ENCODE measurements around the gene NEXN.

NEXN gene

DNA sequence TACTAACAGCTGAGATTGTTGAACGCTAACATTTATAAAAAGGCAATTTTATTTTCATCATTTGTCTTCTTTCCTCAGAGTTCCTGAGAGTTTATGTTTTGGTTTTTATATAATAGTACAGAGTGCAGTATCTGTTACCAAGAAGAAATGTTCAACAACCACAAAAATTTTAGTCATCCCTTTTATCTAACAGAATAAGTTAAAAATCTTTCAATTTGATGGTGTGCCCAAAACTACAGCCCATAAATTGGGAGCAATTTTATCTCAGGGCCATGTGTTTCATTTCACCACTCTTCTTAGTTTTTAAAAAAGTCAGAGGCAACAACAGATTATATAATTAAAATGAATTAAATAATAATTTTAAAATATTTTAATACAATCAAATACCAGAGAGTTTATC lies 37.1 kb downstream of the NEXN start:
- ATAC-seq, result peak; percentile 92
- no peak for TF ChIP-seq TOX (CRISPR knock-in tag; IDR thresholded peaks at IDR 0.05; ENCODE audit: borderline replicate concordance)
- peak; percentile 64; the same call in 1 of the 2 replicates for TF ChIP-seq TCF4 (CRISPR knock-in tag; IDR thresholded peaks at IDR 0.05; ENCODE audit: borderline replicate concordance)
- TF ChIP-seq ISL1 (CRISPR knock-in tag; IDR thresholded peaks at IDR 0.05), result peak; percentile 89

DNA sequence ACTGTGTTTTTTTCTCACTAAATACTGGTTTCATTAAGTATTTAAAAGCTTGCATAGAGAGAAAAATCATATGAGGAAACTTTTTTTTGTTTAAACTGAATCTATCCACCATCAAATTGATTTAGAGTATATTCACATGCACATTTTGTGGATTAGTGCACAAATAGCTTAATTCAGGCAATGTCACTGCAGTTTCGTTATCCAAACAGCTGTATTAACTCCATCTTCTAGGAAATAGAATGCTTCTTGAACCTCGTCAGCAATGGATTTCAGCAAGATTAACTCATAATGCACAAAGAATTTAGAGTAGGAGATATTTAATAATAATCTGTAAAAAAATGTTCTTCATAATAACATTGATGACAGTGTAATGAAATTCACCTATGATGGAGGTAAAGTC lies 37.5 kb downstream of the NEXN start:
- TF ChIP-seq ZFP3 (CRISPR knock-in tag; IDR thresholded peaks at IDR 0.05) (no peak), ESRRG (CRISPR knock-in tag; IDR thresholded peaks at IDR 0.05) (no peak), ISL1 (CRISPR knock-in tag; IDR thresholded peaks at IDR 0.05) (no peak), TCF4 (CRISPR knock-in tag; IDR thresholded peaks at IDR 0.05; ENCODE audit: borderline replicate concordance) (no peak), ZC3H10 (CRISPR knock-in tag; IDR thresholded peaks at IDR 0.05) (no peak), ZNF565 (CRISPR knock-in tag; conservative IDR thresholded peaks at IDR 0.05; ENCODE audit: low read depth) (no peak), ZNF8 (CRISPR knock-in tag; IDR thresholded peaks at IDR 0.05) (no peak), ZFP30 (CRISPR knock-in tag; IDR thresholded peaks at IDR 0.05) (no peak), OSR1 (CRISPR knock-in tag; IDR thresholded peaks at IDR 0.05) (no peak), ARNTL (CRISPR knock-in tag; IDR thresholded peaks at IDR 0.05; ENCODE audit: borderline replicate concordance, low read depth) (no peak), TOX (CRISPR knock-in tag; IDR thresholded peaks at IDR 0.05; ENCODE audit: borderline replicate concordance) (no peak), PPARA (CRISPR knock-in tag; IDR thresholded peaks at IDR 0.05; ENCODE audit: borderline replicate concordance) (no peak)
- TF ChIP-seq, protein P1, sequence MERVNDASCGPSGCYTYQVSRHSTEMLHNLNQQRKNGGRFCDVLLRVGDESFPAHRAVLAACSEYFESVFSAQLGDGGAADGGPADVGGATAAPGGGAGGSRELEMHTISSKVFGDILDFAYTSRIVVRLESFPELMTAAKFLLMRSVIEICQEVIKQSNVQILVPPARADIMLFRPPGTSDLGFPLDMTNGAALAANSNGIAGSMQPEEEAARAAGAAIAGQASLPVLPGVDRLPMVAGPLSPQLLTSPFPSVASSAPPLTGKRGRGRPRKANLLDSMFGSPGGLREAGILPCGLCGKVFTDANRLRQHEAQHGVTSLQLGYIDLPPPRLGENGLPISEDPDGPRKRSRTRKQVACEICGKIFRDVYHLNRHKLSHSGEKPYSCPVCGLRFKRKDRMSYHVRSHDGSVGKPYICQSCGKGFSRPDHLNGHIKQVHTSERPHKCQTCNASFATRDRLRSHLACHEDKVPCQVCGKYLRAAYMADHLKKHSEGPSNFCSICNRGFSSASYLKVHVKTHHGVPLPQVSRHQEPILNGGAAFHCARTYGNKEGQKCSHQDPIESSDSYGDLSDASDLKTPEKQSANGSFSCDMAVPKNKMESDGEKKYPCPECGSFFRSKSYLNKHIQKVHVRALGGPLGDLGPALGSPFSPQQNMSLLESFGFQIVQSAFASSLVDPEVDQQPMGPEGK (CRISPR knock-in tag; IDR thresholded peaks at IDR 0.05; ENCODE audit: borderline replicate concordance), result no peak
- TF ChIP-seq, protein P2, sequence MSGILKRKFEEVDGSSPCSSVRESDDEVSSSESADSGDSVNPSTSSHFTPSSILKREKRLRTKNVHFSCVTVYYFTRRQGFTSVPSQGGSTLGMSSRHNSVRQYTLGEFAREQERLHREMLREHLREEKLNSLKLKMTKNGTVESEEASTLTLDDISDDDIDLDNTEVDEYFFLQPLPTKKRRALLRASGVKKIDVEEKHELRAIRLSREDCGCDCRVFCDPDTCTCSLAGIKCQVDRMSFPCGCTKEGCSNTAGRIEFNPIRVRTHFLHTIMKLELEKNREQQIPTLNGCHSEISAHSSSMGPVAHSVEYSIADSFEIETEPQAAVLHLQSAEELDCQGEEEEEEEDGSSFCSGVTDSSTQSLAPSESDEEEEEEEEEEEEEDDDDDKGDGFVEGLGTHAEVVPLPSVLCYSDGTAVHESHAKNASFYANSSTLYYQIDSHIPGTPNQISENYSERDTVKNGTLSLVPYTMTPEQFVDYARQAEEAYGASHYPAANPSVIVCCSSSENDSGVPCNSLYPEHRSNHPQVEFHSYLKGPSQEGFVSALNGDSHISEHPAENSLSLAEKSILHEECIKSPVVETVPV (CRISPR knock-in tag; IDR thresholded peaks at IDR 0.05), result no peak
- TF ChIP-seq, protein P3, sequence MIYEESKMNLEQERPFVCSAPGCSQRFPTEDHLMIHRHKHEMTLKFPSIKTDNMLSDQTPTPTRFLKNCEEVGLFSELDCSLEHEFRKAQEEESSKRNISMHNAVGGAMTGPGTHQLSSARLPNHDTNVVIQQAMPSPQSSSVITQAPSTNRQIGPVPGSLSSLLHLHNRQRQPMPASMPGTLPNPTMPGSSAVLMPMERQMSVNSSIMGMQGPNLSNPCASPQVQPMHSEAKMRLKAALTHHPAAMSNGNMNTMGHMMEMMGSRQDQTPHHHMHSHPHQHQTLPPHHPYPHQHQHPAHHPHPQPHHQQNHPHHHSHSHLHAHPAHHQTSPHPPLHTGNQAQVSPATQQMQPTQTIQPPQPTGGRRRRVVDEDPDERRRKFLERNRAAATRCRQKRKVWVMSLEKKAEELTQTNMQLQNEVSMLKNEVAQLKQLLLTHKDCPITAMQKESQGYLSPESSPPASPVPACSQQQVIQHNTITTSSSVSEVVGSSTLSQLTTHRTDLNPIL (CRISPR knock-in tag; IDR thresholded peaks at IDR 0.05; ENCODE audit: low read depth), result no peak
- ATAC-seq, result no peak; the same call in 2 of the 3 replicates

DNA sequence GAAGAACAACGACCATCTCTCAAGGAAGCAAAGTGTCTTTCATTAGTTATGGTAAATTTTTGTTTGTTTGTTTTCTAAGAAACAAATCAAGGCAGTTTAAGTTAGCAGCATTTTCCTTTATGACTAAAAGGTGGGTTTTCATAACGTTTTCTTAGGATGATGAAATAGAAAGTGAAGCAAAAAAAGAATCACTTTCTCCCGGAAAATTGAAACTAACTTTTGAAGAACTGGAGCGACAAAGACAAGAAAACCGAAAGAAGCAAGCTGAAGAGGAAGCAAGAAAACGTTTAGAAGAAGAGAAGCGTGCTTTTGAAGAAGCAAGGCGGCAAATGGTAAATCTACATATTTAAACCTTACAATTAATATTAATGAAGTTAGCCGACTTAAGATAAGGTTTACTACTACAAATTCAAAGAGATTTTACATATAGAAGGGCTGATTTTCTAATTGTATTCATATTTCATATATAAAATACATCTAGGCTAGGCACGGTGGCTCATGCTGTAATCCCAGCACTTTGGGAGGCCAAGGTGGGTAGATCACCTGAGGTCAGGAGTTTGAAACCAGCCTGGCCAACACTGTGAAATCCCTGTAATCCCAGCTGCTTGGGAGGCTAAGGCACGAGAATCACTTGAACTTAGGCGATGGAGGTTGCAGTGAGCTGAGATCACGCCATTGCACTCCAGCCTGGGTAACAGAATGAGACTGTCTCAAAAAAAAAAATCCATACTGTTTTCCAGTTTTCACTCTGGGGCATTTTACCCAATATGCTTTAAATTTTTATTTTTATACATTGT lies 38.3 kb downstream of the NEXN start:
- no peak for ATAC-seq
- TF ChIP-seq, protein P2 (CRISPR knock-in tag; IDR thresholded peaks at IDR 0.05), result no peak
- TF ChIP-seq ZNF8 (CRISPR knock-in tag; IDR thresholded peaks at IDR 0.05) (no peak), ZNF565 (CRISPR knock-in tag; conservative IDR thresholded peaks at IDR 0.05; ENCODE audit: low read depth) (no peak), ZC3H10 (CRISPR knock-in tag; IDR thresholded peaks at IDR 0.05) (no peak), OSR1 (CRISPR knock-in tag; IDR thresholded peaks at IDR 0.05) (no peak), GLIS3 (CRISPR knock-in tag; IDR thresholded peaks at IDR 0.05) (no peak), ZFP30 (CRISPR knock-in tag; IDR thresholded peaks at IDR 0.05) (no peak), ARNTL (CRISPR knock-in tag; IDR thresholded peaks at IDR 0.05; ENCODE audit: borderline replicate concordance, low read depth) (no peak), TOX (CRISPR knock-in tag; IDR thresholded peaks at IDR 0.05; ENCODE audit: borderline replicate concordance) (no peak), ISL1 (CRISPR knock-in tag; IDR thresholded peaks at IDR 0.05) (no peak), TCF4 (CRISPR knock-in tag; IDR thresholded peaks at IDR 0.05; ENCODE audit: borderline replicate concordance) (no peak), ZFP3 (CRISPR knock-in tag; IDR thresholded peaks at IDR 0.05) (no peak), CSDC2 (CRISPR knock-in tag; IDR thresholded peaks at IDR 0.05) (no peak), SNAI2 (CRISPR knock-in tag; IDR thresholded peaks at IDR 0.05) (no peak), PPARA (CRISPR knock-in tag; IDR thresholded peaks at IDR 0.05; ENCODE audit: borderline replicate concordance) (no peak), RARB (CRISPR knock-in tag; IDR thresholded peaks at IDR 0.05) (no peak), ZNF70 (CRISPR knock-in tag; IDR thresholded peaks at IDR 0.05) (no peak), ESRRG (CRISPR knock-in tag; IDR thresholded peaks at IDR 0.05) (no peak)
- TF ChIP-seq, protein P1 (CRISPR knock-in tag; IDR thresholded peaks at IDR 0.05; ENCODE audit: borderline replicate concordance), result no peak
- TF ChIP-seq, protein P4, sequence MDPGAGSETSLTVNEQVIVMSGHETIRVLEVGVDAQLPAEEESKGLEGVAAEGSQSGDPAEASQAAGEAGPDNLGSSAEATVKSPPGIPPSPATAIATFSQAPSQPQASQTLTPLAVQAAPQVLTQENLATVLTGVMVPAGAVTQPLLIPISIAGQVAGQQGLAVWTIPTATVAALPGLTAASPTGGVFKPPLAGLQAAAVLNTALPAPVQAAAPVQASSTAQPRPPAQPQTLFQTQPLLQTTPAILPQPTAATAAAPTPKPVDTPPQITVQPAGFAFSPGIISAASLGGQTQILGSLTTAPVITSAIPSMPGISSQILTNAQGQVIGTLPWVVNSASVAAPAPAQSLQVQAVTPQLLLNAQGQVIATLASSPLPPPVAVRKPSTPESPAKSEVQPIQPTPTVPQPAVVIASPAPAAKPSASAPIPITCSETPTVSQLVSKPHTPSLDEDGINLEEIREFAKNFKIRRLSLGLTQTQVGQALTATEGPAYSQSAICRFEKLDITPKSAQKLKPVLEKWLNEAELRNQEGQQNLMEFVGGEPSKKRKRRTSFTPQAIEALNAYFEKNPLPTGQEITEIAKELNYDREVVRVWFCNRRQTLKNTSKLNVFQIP (CRISPR knock-in tag; IDR thresholded peaks at IDR 0.05; ENCODE audit: borderline replicate concordance, low read depth), result no peak

Data from SK-N-SH treated with all-trans-retinoic acid at 6 μM for 48 hours (cell line).